Cardiac fibroblast (primary cell): Measurements from ENCODE around the gene FURIN.
"Not testable (repeated sequence)": the region's sequence is repeated elsewhere in the genome, so short reads cannot be mapped to it uniquely, and the experiment has no call there.

Source experiments
- DNase-seq, 2 donors: peaks; one replicate each; pipeline versions ENCODE4 v3.0.0 to v3.0.0-alpha.2; 2010; ENCODE audit warnings: low read depth in 2 of 2
- H3K4me3 ChIP-seq, 2 donors: replicated peaks in 1 of 2; 1 replicate in 1 of 2; 2 replicates in 1 of 2; pipeline ENCODE4 v1.5.1; 2011; ENCODE audit warnings: low read depth in 2 of 2, low read length in 2 of 2, mild to moderate bottlenecking in 2 of 2, moderate library complexity in 1 of 2
- CTCF ChIP-seq: IDR thresholded peaks from one replicate; pipeline ENCODE4 v1.5.1; 2011; ENCODE audit warnings: low read depth, mild to moderate bottlenecking, low read length, inconsistent platforms

FURIN gene

GRCh38 chr15:90907051-90907660 is 38.8 kb downstream of the FURIN start:
- H3K4me3 ChIP-seq, result no peak overlapping the region
- no peak for TF ChIP-seq CTCF
- no peak for DNase-seq

- TF ChIP-seq CTCF, result no peak
- peak in 1 of 2 donors; percentile 35 for DNase-seq
Observed at GRCh38 chr15:90907838-90908507, 39.6 kb downstream of the FURIN start.

GRCh38 chr15:90909449-90909848 is 41.1 kb downstream of the FURIN start:
- DNase-seq, H3K4me3 ChIP-seq: not testable (repeated sequence)

More at GRCh38 chr15:90907838-90908507, 39.6 kb downstream of the FURIN start:
- no peak overlapping the region for H3K4me3 ChIP-seq

- no peak overlapping the region for H3K4me3 ChIP-seq
- no peak for TF ChIP-seq CTCF
- DNase-seq, result no peak
Observed at GRCh38 chr15:90909976-90910375, 41.6 kb downstream of the FURIN start.

- no peak for TF ChIP-seq CTCF
- DNase-seq, result no peak
- no peak overlapping the region for H3K4me3 ChIP-seq
Observed at GRCh38 chr15:90910441-90911301, 42.3 kb downstream of the FURIN start.

GRCh38 chr15:90911302-90911623 is 42.9 kb downstream of the FURIN start:
- H3K4me3 ChIP-seq, result no peak overlapping the region
- DNase-seq, result no peak
- TF ChIP-seq CTCF, result no peak
